NCI-H69 (cell line): Measurements from ENCODE around the gene ASTL.
A peak's percentile ranks its signal among the peaks of the same experiment; 100 is the strongest.
"Not testable (repeated sequence)": the region's sequence is repeated elsewhere in the genome, so short reads cannot be mapped to it uniquely, and the experiment has no call there.

Experiments used
- DNase-seq: peaks from one replicate; lab custom pipeline; 2025; lab: John Stamatoyannopoulos, UW

ASTL gene

GRCh38 chr2:96138179-96139145 lies at the start of gene ASTL:
ASTL (minus strand) TSS chr2:96138502; CDS start chr2:96138436, 66 bp downstream.
- peak; percentile 84 for DNase-seq

GRCh38 chr2:96186562-96186961 lies 48.3 kb upstream of the ASTL start:
- DNase-seq, result no peak

- no peak for DNase-seq
Measured at GRCh38 chr2:96185516-96185915, 47.2 kb upstream of the ASTL start.

DNA sequence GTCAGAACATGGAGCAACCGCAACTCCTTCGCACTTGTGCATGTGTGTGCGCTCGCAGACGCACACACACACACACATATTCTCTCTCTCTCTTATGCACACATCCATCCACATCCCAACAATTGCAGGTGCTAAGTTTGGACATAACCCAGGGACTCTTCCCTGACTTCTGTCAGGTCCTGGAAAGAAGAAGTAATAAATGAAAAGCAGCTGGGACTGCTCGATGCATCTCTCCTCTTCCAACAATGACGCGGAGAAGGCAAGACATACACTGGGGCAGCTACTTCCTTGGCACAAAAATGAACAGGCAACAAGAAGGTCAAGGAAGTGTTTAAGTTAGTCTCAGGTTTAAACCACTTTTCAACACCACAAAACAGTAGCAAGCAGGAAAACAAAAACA lies 46.7 kb upstream of the ASTL start:
- no peak for DNase-seq

- DNase-seq, result no peak
Measured at GRCh38 chr2:96184188-96184587, 45.9 kb upstream of the ASTL start.

- no peak for DNase-seq
Measured at GRCh38 chr2:96181529-96181928, 43.2 kb upstream of the ASTL start.

DNA sequence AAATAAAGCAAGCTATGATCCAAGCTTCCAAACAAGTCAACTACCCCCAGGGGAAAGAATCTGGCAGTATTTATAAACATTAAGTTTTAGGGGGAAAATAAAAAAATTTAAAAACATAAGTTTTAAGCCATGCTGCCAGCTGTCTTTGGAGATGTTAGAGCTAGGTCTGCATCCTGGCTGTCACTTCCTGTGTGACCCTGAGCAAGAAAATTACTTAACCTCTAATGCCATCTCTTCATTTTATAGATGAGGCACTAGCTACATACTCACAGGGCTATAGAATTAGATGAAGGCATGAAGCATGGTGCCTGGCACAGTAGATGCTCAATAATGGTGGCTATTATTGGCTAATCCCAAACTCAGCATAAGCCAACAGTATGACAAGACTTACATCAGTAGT lies 42.2 kb upstream of the ASTL start:
- DNase-seq, result no peak

- DNase-seq, result no peak
Measured at GRCh38 chr2:96180002-96180401, 41.7 kb upstream of the ASTL start.

DNA sequence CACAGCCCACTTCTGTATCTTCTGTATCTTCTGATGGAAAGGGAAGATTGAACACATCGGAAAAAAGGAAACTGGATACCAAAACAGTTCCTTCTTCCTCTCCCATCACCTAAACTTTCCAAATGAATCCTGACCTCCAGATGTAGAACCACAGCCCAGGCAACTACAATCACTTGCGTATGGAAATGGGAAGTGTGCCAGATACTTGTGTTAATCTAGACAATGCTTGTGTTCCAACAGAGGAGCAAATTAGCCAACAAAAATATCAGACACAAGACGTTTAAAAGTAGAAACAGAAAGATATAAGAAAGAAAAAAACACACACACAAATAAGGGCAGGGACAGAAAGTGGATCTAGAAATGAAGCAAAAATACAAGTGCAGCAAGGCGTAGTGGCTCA lies 38.4 kb upstream of the ASTL start:
- no peak for DNase-seq

DNA sequence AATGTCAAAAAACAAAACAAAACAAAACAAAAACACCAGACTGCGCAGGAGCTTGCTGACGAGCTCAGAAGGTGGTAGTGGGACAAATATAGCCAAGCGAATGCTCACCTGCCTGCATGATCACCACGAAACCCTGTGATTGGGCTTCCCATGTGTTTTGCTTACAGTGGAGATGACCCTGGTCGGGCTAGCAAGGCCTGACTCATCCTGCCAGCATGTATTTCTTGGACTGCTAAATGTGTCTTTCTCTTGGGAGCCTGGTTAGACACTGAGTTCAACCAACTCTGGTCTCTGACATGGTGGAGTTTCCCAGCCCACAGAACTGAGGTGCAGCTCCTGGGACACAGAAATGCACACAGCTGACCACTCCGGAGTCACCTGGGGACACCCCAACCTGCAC lies 37.6 kb upstream of the ASTL start:
- DNase-seq, result no peak

DNA sequence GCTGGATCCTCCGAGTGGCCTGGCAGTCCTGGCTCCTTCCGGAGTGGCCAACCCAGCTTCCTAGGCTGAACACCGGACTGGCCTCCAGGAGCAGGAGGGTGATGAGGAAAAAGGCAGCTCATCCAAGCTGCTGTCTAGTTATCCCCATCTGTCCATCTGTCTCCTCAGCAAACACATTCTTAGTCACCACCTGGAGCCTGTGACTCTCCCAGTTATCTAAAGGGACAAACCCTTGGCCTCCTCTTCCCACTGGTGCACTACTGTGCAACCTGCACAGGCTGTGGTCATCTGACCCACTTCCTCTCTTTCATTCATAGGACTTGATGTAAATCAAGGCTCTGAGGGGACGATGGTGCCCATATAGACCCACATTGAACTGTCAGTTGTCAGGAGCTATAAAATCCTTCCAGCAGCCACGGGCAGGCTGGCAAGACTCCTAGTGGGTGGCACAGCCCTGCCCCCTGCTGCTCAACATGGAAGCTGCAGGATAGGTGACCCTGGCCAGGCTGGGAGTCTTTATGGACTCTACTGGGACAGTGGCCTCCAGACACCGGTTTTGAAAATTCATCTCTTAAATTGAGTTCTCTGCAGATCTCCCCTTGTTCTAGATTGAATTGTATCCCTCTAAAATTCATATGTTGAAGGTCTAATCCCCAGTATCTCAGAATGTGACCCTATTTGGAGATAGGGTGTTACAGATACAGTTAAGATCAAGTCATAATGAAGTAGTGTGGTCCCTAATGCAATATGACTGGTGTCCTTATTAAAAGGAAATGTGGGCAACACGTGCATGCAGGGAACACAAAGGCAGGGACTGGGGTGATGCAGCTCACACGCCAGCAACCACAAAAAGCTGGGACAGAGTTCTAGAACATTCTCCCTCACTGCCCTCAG lies 36.2 kb upstream of the ASTL start:
- DNase-seq, result peak; percentile 79

DNA sequence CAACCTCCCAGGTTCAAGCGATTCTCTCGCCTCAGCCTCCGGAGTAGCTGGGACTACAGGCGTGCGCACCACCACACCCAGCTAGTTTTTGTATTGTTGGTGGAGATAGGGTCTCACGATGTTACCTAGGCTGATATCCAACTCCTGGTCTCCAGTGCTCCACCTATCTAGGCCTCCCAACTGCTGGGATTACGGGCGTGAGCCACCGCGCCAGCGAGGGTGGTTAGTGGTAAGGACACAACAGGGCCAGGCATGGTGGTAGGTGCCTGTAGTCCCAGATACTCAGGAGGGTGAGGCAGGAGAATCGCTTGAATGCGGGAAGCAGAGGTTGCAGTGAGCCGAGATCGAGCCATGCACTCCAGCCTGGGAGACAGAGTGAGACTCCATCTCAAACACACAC lies 33.5 kb upstream of the ASTL start:
- no peak for DNase-seq

DNA sequence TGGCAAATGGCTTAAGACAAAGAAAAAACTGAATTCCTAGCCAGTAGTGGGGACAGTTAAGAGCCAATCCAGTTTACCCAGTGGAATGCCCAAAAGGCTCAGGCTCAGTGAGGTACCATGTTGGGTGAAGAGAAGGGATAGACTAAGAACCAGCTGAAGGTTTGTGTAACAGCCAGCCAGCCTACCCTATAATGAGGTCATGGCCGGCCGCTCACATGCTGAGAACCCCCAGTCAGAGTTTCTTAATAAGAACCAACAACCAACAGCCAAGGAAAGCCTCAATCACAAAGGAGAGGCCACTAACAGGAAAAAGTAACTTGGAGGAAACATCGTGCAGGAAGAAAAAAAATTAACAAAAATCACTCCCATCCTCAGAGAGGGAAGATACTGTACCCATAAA lies 32.3 kb upstream of the ASTL start:
- DNase-seq, result no peak

DNA sequence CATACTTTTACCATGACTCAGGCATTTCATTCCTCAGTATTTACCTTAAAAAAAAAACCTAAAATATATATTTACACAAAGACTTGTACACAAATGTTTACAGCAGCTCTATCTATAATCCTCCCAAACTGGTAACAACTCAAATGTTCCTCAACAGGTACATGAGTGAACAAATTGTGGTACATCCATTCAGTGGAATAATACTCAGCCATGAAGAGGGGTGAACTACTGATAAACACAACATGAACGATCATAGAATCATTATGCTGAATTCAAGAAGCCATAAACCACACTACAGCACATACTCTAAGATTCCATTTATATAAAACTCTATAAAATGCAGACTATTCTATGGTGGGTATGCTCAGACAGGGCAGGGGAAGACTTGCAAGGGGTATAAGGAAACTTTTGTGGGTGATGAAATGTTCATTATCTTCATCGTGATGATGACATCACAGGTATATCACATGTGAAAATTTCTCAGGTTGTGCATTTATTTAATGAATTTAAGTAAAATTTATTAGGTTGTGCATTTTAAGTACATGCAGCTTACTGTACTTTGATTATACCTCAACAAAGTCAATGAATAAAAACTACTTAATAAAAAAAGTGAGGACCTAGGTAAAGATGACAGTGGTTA lies 31.7 kb upstream of the ASTL start:
- no peak for DNase-seq

DNA sequence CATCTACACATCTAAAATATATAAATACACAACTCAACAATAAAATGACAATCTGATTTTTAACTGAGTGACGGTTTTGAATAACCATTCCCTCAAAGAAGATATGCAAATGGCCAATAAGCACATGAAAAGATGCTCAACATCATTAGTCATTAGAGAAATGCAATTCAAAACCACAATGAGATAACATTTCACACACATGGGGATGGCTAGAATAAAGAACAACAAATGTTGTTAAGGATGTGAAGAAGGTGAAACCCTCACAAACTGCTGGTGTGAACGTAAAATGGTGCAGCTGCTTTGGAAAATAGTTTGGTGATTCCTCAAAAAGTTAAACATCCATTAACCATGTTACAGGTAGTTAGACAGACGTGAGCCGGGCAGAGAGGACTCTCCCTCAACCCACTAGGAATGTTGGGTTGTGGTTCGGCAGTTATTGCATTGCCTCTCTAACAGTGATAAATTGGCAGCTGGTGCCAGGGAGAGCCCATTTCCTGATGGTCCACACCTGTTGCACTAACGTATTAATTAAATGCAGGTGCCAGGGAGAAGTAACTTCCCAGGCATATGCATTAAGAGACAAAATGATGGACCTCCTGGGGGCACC lies 29.2 kb upstream of the ASTL start:
- DNase-seq, result peak; percentile 67

DNA sequence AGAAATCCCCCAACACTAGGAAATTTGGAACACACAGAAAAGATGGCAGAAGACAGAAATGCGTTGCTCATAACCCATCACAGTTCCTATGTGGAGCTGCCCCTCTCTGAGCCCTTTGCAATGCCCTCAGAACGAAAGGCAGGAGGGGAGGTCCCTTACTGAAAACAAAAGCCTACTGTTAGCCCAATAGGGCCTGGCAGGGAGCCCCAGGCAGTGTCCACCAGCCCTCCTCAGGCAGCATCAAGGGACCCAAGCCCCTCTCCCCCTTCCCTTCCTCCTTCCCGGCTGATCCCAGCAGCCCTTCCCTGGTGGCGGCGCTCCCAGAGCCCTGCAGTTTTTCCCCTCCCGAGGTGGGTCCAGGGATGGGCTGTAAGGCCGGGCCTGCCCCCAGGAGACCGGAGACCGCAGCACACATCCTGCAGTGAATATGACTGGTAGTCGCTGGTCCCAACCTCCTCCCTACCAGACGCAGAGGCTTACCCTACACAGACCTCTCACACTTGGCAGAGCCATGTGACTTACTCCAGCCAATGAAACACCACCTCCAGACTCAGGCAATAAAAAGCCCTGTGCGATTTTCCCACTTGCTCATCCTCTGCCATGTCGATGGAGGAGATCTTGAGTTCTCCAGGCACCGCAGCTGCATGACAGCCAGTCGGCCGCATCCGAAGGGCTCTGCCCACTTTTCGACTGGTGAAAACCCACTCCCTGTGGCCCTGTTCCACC lies 26.3 kb upstream of the ASTL start:
- no peak for DNase-seq

GRCh38 chr2:96163768-96164429 lies 25.6 kb upstream of the ASTL start:
- no peak for DNase-seq

DNA sequence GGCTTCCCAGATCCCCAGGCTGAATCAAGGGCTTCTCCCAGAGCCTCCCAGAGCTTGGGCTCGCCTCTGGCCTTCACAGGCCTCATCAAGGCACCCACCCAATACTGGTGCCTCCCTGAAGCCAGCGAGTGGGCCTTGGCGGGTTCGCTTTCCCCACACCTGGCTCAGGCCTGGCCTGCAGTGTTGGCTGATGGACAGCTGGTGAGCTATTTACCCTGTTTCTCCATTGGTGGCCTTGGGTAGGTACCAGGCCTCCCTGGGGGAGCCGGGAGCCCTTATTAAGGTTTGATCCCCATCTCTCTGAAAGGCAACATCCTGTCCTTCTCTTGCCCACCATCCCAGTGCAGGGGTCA lies 25.1 kb upstream of the ASTL start:
- DNase-seq, result no peak

DNA sequence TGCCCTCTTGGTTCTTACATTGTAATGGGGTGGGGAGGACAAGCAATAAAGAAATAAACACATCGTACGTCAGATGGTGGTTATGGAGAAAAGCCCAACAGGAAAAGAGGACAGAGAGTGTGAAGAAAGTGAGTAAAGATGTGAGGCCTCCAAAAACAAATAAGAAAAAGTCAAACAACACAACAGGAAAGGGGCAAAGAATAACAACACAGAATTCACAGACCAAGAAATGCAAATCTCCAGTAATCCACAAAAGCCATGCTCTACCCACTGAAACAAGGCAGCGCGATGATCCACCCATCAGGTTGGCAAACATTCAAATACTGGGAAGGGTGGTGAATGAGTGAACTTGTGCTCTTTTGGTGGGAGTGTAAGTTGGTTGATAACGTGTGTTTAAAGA lies 23.6 kb upstream of the ASTL start:
- no peak for DNase-seq

DNA sequence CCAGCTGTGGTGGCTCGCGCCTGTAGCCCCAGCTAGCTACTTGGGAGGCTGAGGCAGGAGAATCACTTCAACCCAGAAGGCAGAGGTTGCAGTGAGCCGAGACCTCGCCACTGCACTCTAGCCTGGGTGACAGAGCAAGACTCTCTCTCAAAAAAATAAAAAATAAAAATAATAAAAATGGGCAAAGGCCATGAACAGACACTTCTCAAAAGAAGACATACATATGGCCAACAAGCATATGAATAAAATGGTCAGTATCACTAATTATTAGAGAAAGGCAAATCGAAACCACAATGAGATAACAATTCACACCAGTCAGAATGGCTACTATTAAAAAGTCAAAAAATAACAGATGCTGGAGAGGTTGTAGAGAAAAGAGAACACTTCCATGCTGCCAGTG lies 22.1 kb upstream of the ASTL start:
- not testable (repeated sequence) for DNase-seq
